Activated CD4-positive, alpha-beta memory T cell treated with anti-CD3 and anti-CD28 coated beads for 36 hours (primary cell): ENCODE results near the gene FREM3. TPM values are rescaled to one million over a fixed set of nuclear protein-coding genes. Genes with fewer than 3 reads are reported as not detected.

Experiments used
- CTCF ChIA-PET: fragments of 350-600 bp; sonication (Branson Sonifier 250); formaldehyde crosslinking; loops from one replicate; lab custom pipeline; 2021; ENCODE audit warnings: antibody characterized with exemption, inconsistent platforms; lab: Charles Lee
- POLR2A ChIA-PET: fragments of 350-600 bp; sonication (Branson Sonifier 250); formaldehyde crosslinking; loops from one replicate; lab custom pipeline; 2021; ENCODE audit warnings: antibody characterized with exemption; lab: Charles Lee
- DNase-seq: peaks from one replicate; pipeline ENCODE4 v3.0.0-alpha.2; 2020
- H3K27ac Mint-ChIP-seq: one replicate; pipeline ENCODE4 v1.8.0; 2021; ENCODE audit warnings: mixed read lengths
- H3K27me3 Mint-ChIP-seq: one replicate; pipeline ENCODE4 v1.8.0; 2021; ENCODE audit warnings: mixed read lengths
- H3K36me3 Mint-ChIP-seq: one replicate; pipeline ENCODE4 v1.8.0; 2021; ENCODE audit warnings: mixed read lengths
- H3K4me1 Mint-ChIP-seq: one replicate; pipeline ENCODE4 v1.8.0; 2021; ENCODE audit warnings: low read depth, mixed read lengths
- H3K4me3 Mint-ChIP-seq: one replicate; pipeline ENCODE4 v1.8.0; 2021; ENCODE audit warnings: mild to moderate bottlenecking, mixed read lengths
- H3K9me3 Mint-ChIP-seq: one replicate; pipeline ENCODE4 v1.8.0; 2021; ENCODE audit warnings: mixed read lengths
- intact Hi-C: fragments of 100-400 bp; cut with micrococcal nuclease; formaldehyde crosslinking; loops from one replicate; pipeline ENCODE4 v1.15.1; 2023
- total RNA-seq, 2 experiments: library from RNA; stranded (reverse); gene quantifications; one replicate each; pipeline ENCODE4 v1.2.3, GENCODE V29; 2021

Gene FREM3
- total RNA-seq, 2 experiments from 2014 or later, result not detected

DNA sequence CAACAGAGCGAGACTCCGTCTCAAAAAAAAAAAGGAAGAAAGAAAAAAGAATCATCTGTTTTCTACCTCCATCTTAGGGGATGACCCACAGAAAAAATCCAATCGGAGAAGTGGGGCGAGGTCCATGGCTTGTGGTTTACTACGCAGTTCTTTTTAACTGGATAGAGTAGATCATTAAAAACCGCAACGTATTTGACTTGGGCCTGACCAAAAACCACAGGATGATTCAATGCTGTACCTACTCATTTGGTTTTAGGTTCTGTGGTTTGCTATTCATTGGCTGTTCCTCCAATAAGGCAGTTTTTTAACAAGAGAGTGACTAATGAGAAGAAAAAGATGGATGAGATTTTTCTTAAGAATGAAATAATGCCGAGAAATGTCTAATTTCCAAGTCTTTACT is 83.7 kb downstream of the FREM3 start:
- no peak overlapping the region for H3K27ac Mint-ChIP-seq
- peaks cover 20% of the 10 kb centered on the region for H3K27me3 Mint-ChIP-seq
- DNase-seq, result peak; percentile 37
- H3K36me3 Mint-ChIP-seq, result no peaks in the 10 kb centered on the region
- intact Hi-C loops, result no loop called here
- H3K9me3 Mint-ChIP-seq, result peaks cover 5% of the 10 kb centered on the region
- peaks cover 6% of the 10 kb centered on the region for H3K4me1 Mint-ChIP-seq
- no peak overlapping the region for H3K4me3 Mint-ChIP-seq
- ChIA-PET CTCF (no interaction called here), POLR2A (no interaction called here)

DNA sequence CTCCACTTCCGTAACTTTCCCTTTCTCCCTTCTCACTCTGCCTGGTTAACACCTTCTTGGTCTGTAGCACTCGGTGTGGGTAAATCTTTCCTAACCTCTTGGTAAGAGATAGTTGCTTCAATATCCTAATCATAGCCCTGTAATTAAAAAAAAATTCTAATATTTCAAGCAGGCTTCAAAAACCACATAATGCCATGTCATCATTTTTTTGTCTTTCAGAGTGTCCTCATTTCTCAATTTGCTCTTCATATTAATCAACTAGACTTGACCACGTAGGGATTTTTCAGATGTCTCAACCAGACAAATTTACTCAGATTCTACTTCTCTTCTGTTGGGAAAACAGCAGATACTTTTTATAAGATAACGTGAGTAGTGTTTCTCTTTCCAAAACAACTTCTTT is 91.0 kb downstream of the FREM3 start:
- no peaks in the 10 kb centered on the region for H3K4me1 Mint-ChIP-seq
- peaks cover 7% of the 10 kb centered on the region for H3K27me3 Mint-ChIP-seq
- peaks cover 11% of the 10 kb centered on the region for H3K9me3 Mint-ChIP-seq
- CTCF ChIA-PET, result no interaction called here
- DNase-seq, result no peak
- POLR2A ChIA-PET, result no interaction called here
- intact Hi-C loops, result no loop called here
- no peak overlapping the region for H3K4me3 Mint-ChIP-seq
- H3K27ac Mint-ChIP-seq, result no peak overlapping the region
- H3K36me3 Mint-ChIP-seq, result peaks cover 2% of the 10 kb centered on the region

DNA sequence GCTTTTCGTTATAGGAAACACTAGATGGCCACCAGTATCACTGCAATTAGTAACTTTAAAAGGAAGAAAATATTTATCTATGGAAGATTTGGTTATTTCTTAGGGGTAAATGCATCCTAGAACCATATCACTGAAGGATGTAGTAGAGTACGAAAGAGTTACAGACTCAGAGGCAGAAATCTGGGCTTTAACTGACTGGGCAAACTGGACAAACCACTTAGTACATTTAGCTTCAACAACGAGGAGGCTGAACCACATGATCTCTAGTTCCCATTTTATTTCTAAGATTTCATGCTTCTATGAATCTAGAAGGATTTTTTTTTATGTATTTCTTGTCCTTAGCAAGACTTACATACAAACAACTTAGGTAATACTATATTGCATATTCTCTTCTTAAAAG is 94.0 kb downstream of the FREM3 start:
- ChIA-PET POLR2A (no interaction called here), CTCF (no interaction called here)
- H3K27ac Mint-ChIP-seq, result no peak overlapping the region
- H3K4me3 Mint-ChIP-seq, result no peak overlapping the region
- no peaks in the 10 kb centered on the region for H3K27me3 Mint-ChIP-seq
- H3K4me1 Mint-ChIP-seq, result no peaks in the 10 kb centered on the region
- intact Hi-C loops, result no loop called here
- DNase-seq, result no peak
- H3K36me3 Mint-ChIP-seq, result peaks cover 2% of the 10 kb centered on the region
- H3K9me3 Mint-ChIP-seq, result peaks cover 11% of the 10 kb centered on the region

DNA sequence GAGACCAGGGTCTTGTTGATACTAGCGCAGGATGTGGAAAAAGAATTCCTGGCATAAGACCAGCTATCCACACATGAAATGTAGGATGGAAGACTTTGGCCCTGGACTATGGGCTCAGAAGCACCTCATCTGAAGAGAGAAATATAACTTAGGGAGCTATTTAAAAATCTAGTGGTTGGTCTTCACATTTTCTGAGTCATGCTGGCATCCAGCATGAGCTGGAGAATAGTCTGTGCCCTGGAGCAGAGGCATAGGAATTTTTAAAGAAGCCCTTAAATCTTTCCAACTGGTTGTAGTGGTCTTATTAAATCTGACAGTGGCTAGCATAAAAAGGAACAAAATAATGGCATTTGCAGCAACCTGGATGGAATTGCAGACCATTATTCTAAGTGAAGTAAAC is 100.6 kb downstream of the FREM3 start:
- ChIA-PET CTCF (no interaction called here), POLR2A (no interaction called here)
- no peak overlapping the region for H3K27ac Mint-ChIP-seq
- peaks cover 2% of the 10 kb centered on the region for H3K36me3 Mint-ChIP-seq
- H3K4me3 Mint-ChIP-seq, result no peak overlapping the region
- H3K4me1 Mint-ChIP-seq, result no peaks in the 10 kb centered on the region
- no peak for DNase-seq
- H3K9me3 Mint-ChIP-seq, result peaks cover 1% of the 10 kb centered on the region
- H3K27me3 Mint-ChIP-seq, result no peaks in the 10 kb centered on the region
- intact Hi-C loops, result no loop called here

DNA sequence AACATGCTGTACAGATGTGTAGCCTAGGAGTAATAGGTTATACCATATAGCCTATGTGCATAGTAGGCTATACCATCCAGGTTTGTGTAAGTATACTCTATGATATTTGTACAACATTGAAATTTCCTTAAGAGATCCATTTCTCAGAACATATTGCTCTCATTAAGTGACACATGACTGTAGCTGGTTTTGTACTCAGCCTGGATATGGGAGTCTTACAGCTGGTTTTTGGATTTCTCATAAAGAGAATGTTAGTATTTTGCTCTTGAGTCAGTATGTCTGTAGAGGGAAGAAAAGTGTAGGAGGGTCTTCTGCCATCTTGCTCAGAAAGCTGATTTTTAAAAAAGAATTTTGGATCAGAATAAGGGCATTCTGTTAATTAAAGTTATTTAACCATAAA is 101.7 kb downstream of the FREM3 start:
- intact Hi-C loops, result no loop called here
- H3K27me3 Mint-ChIP-seq, result peaks cover 2% of the 10 kb centered on the region
- ChIA-PET CTCF (no interaction called here), POLR2A (no interaction called here)
- no peak overlapping the region for H3K4me3 Mint-ChIP-seq
- H3K36me3 Mint-ChIP-seq, result no peaks in the 10 kb centered on the region
- no peaks in the 10 kb centered on the region for H3K9me3 Mint-ChIP-seq
- DNase-seq, result no peak
- no peaks in the 10 kb centered on the region for H3K4me1 Mint-ChIP-seq
- H3K27ac Mint-ChIP-seq, result no peak overlapping the region

- no peak overlapping the region for H3K27ac Mint-ChIP-seq
- ChIA-PET POLR2A (no interaction called here), CTCF (no interaction called here)
- DNase-seq, result no peak
- no peak overlapping the region for H3K4me3 Mint-ChIP-seq
- H3K27me3 Mint-ChIP-seq, result peaks cover 2% of the 10 kb centered on the region
- intact Hi-C loops, result no loop called here
- H3K36me3 Mint-ChIP-seq, result no peaks in the 10 kb centered on the region
- H3K9me3 Mint-ChIP-seq, result no peaks in the 10 kb centered on the region
- no peaks in the 10 kb centered on the region for H3K4me1 Mint-ChIP-seq
Observed at GRCh38 chr4:143597276-143597675, 103.2 kb downstream of the FREM3 start.

GRCh38 chr4:143587703-143588102 is 112.8 kb downstream of the FREM3 start:
- no peak for DNase-seq
- H3K4me3 Mint-ChIP-seq, result no peak overlapping the region

DNA sequence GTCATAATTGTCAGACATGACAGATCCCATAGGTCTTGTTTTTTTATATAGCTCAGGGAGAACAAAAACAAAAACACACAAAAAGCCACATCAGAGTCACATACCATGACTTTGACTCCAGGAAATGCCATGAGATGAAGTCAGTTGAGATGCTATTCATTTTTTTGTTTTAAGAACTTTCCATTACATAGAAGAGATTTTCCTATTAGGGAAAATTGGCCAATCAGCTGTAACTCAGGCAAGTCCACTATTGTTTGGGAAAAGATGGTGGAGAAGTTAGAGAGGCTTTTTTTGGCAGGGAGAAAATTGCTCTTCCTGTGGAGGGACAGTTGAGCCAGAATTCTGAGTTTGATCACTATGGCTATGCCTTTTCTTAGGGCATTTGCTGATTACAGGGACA is 114.4 kb downstream of the FREM3 start:
- peaks cover 5% of the 10 kb centered on the region for H3K36me3 Mint-ChIP-seq
- peaks cover 30% of the 10 kb centered on the region for H3K9me3 Mint-ChIP-seq
- H3K27me3 Mint-ChIP-seq, result no peaks in the 10 kb centered on the region
- intact Hi-C loops, result no loop called here
- no peaks in the 10 kb centered on the region for H3K4me1 Mint-ChIP-seq
- no peak overlapping the region for H3K4me3 Mint-ChIP-seq
- H3K27ac Mint-ChIP-seq, result no peak overlapping the region
- CTCF ChIA-PET, result no interaction called here
- DNase-seq, result no peak
- POLR2A ChIA-PET, result no interaction called here

More at GRCh38 chr4:143587703-143588102, 112.8 kb downstream of the FREM3 start:
- intact Hi-C loops, result no loop called here
- CTCF ChIA-PET, result no interaction called here
- Mint-ChIP-seq H3K4me1 (no peaks in the 10 kb centered on the region), H3K9me3 (peaks cover 25% of the 10 kb centered on the region), H3K27me3 (no peaks in the 10 kb centered on the region), H3K27ac (no peak overlapping the region), H3K36me3 (peaks cover 5% of the 10 kb centered on the region)
- POLR2A ChIA-PET, result no interaction called here

DNA sequence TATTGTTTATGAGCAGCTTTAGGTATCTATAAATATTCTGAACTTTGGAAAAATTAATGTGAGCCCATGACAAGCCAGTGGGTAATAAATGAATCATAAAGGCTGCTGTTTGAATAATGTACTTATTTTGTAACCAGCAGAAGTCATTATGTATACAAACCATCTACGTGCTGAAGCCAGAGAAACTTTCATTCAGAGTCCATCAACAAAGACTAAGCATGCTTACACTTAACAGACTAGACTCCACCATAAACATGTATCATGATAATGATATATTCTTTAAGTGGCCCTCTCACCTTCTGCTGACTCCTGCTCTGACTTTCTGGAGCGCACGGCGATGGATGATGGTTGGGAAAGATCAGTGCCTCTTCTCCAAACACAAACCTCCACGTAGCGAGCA is 114.9 kb downstream of the FREM3 start:
- H3K36me3 Mint-ChIP-seq, result peaks cover 5% of the 10 kb centered on the region
- intact Hi-C loops, result no loop called here
- no peaks in the 10 kb centered on the region for H3K4me1 Mint-ChIP-seq
- no peaks in the 10 kb centered on the region for H3K27me3 Mint-ChIP-seq
- H3K27ac Mint-ChIP-seq, result no peak overlapping the region
- peaks cover 30% of the 10 kb centered on the region for H3K9me3 Mint-ChIP-seq
- no peak overlapping the region for H3K4me3 Mint-ChIP-seq
- ChIA-PET CTCF (no interaction called here), POLR2A (no interaction called here)
- no peak for DNase-seq

DNA sequence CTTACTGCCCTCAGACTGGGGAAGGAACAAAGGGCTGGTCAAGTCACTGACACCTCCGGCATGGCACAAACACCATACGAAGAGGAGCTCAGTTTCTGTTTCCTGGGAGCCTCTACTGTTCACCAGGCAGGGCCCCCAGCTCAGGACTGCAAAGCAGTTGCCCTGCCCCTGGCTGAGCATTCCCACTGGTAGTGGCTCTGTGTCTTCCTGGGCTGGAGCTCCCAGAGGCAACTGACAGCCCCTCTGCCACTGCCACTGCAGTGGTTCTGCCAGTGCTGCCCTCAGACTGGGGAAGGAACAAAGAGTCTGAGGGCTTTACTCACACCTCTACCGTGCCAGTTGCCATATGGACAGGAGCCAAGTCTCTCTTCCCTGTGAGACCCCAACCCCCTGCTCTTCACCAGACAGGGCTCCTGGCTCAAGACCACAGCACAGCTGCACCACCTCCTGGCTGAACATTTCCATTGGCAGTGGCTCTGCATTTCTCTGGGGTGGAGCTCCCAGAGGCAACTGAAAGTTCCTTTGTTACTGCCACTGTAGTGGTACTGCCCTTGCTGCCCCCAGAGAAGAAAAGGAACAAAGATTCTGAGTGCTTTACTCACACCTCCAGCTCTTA is 119.0 kb downstream of the FREM3 start:
- Mint-ChIP-seq H3K27ac (no peak overlapping the region), H3K4me3 (no peak overlapping the region), H3K9me3 (peaks cover 23% of the 10 kb centered on the region), H3K36me3 (peaks cover 18% of the 10 kb centered on the region), H3K27me3 (no peaks in the 10 kb centered on the region), H3K4me1 (no peaks in the 10 kb centered on the region)
- CTCF ChIA-PET, result no interaction called here
- POLR2A ChIA-PET, result no interaction called here
- no peak for DNase-seq
- intact Hi-C loops, result no loop called here

GRCh38 chr4:143575331-143575730 is 125.1 kb downstream of the FREM3 start:
- CTCF ChIA-PET, result no interaction called here
- no peaks in the 10 kb centered on the region for H3K4me1 Mint-ChIP-seq
- POLR2A ChIA-PET, result no interaction called here

GRCh38 chr4:143564472-143564871 is 136.0 kb downstream of the FREM3 start:
- intact Hi-C loops, result no loop called here
- Mint-ChIP-seq H3K27me3 (no peaks in the 10 kb centered on the region), H3K4me3 (no peak overlapping the region), H3K36me3 (peaks cover 19% of the 10 kb centered on the region), H3K9me3 (no peaks in the 10 kb centered on the region), H3K27ac (no peak overlapping the region), H3K4me1 (peaks cover 17% of the 10 kb centered on the region)
- no peak for DNase-seq
- CTCF ChIA-PET, result no interaction called here
- POLR2A ChIA-PET, result no interaction called here

More at GRCh38 chr4:143575331-143575730, 125.1 kb downstream of the FREM3 start:
- H3K27me3 Mint-ChIP-seq, result no peaks in the 10 kb centered on the region
- intact Hi-C loops, result no loop called here
- no peak overlapping the region for H3K27ac Mint-ChIP-seq
- H3K4me3 Mint-ChIP-seq, result no peak overlapping the region
- no peak for DNase-seq
- peaks cover 26% of the 10 kb centered on the region for H3K36me3 Mint-ChIP-seq
- H3K9me3 Mint-ChIP-seq, result no peaks in the 10 kb centered on the region

DNA sequence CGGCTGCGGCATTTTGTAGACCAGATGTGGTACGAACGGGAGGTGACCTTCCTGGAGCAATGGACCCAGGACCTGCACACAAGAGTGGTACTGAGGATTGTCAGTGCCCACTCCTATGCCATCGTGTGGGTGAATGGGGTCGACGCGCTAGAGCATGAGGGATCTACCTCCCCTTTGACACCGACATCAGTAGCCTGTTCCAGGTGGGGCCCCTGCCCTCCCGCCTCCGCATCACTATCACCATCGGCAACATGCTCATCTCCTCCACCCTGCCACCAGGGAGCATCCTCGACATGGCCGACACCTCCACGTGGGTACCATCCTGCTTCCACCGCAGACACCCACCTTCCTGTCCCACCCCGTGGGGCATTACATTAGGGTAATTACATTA is 140.7 kb downstream of the FREM3 start:
- H3K9me3 Mint-ChIP-seq, result no peaks in the 10 kb centered on the region
- H3K36me3 Mint-ChIP-seq, result peaks cover 4% of the 10 kb centered on the region
- ChIA-PET POLR2A (interaction anchor here (1.2 kb wide), 1 partner anchor 46 kb away, joined by 3 read pairs; the partner anchor contains the start of gene SMARCA5), CTCF (interaction anchor here (1.5 to 2.5 kb wide), 2 partner anchors 9 to 13 kb away, joined by 6 to 13 read pairs; no protein-coding TSS in a partner anchor)
- H3K27me3 Mint-ChIP-seq, result no peaks in the 10 kb centered on the region
- DNase-seq, result peak; percentile 45
- peak overlapping the region; percentile 83 for H3K4me3 Mint-ChIP-seq
- H3K27ac Mint-ChIP-seq, result no peak overlapping the region
- intact Hi-C loops, result loop anchor here (1.0 to 5.0 kb wide), 6 partner anchors 46 to 583 kb away; partner anchors contain the start of gene SMARCA5
- peaks cover 26% of the 10 kb centered on the region for H3K4me1 Mint-ChIP-seq
